H1 (cell line): ENCODE results near the gene NADK2. TPM values are rescaled to one million over a fixed set of nuclear protein-coding genes. Genes with fewer than 3 reads are reported as not detected.

ENCODE experiments used
- CTCF ChIA-PET: fragments of 300-600 bp; sonication (Branson Sonifier 250); formaldehyde crosslinking; loops from one replicate; lab custom pipeline; 2021; ENCODE audit not compliant: partially characterized antibody; lab: Charles Lee
- POLR2A ChIA-PET: fragments of 300-600 bp; sonication (Branson Sonifier 250); formaldehyde crosslinking; loops from one replicate; lab custom pipeline; 2021; ENCODE audit warnings: inconsistent platforms; ENCODE audit not compliant: partially characterized antibody; lab: Charles Lee
- DNase-seq, 2 experiments: peaks; one replicate each; pipeline versions ENCODE4 v3.0.0 to v3.0.0-alpha.2; 2010 to 2022; ENCODE audit warnings: low spot score in 2 of 2, low read depth in 1 of 2, mixed read lengths in 1 of 2
- FAIRE-seq: peaks from 2 replicates; lab custom pipeline; 2011; peaks lifted over from hg19 to GRCh38; lab: Jason Lieb, UNC
- H2AFZ ChIP-seq: 2 replicates; pipeline ENCODE4 v1.8.1; 2012; ENCODE audit warnings: low read length, inconsistent platforms
- H2AK5ac ChIP-seq: 2 replicates; pipeline ENCODE4 v1.6.1; 2013; ENCODE audit warnings: low read depth, low read length
- H2BK120ac ChIP-seq: replicated peaks from 2 replicates; pipeline ENCODE3; 2013; ENCODE audit warnings: low read depth, low read length, inconsistent platforms
- H2BK12ac ChIP-seq: 2 replicates; pipeline ENCODE4 v1.6.1; 2013; ENCODE audit warnings: low read depth, low read length
- H2BK15ac ChIP-seq: 2 replicates; pipeline ENCODE4 v1.6.1; 2013; ENCODE audit warnings: low read length
- H2BK20ac ChIP-seq: 2 replicates; pipeline ENCODE4 v1.6.1; 2013; ENCODE audit warnings: low read length
- H2BK5ac ChIP-seq: 2 replicates; pipeline ENCODE4 v1.6.1; 2013; ENCODE audit warnings: low read depth, low read length
- H3K14ac ChIP-seq: 2 replicates; pipeline ENCODE4 v1.6.1; 2013; ENCODE audit warnings: inconsistent platforms; ENCODE audit not compliant: insufficient read length
- H3K18ac ChIP-seq: 2 replicates; pipeline ENCODE4 v1.6.1; 2013; ENCODE audit warnings: low read length; ENCODE audit errors: extremely low read depth
- H3K23ac ChIP-seq: 2 replicates; pipeline ENCODE4 v1.6.1; 2013; ENCODE audit warnings: inconsistent platforms; ENCODE audit not compliant: insufficient read length
- H3K23me2 ChIP-seq: 2 replicates; pipeline ENCODE4 v1.6.1; 2013; ENCODE audit warnings: low read depth, low read length
- H3K27ac ChIP-seq: 2 replicates; pipeline ENCODE4 v1.6.1; 2011; ENCODE audit warnings: low read depth, low read length, inconsistent platforms
- H3K27me3 ChIP-seq, 4 experiments: replicated peaks in 1 of 4; 1 replicate in 1 of 4; 2 replicates in 3 of 4; pipeline versions ENCODE4 v1.6.1 to v1.8.1; 2011 to 2013; ENCODE audit warnings: low read length in 3 of 4, mild to moderate bottlenecking in 3 of 4, inconsistent platforms in 2 of 4, mixed read lengths in 2 of 4, moderate library complexity in 1 of 4; ENCODE audit not compliant: control insufficient read depth in 3 of 4, insufficient read depth in 3 of 4; ENCODE audit errors: extremely low read depth in 1 of 4
- H3K36me3 ChIP-seq, 4 experiments: 2 replicates each; pipeline versions ENCODE4 v1.6.1 to v1.8.1; 2011 to 2013; ENCODE audit warnings: mild to moderate bottlenecking in 4 of 4, low read length in 3 of 4, moderate library complexity in 2 of 4, control low read depth in 1 of 4, inconsistent platforms in 1 of 4; ENCODE audit not compliant: insufficient read depth in 4 of 4, control insufficient read depth in 2 of 4
- H3K4ac ChIP-seq: replicated peaks from 2 replicates; pipeline ENCODE3; 2013; ENCODE audit warnings: low read length, low read depth, mixed read lengths, inconsistent platforms; ENCODE audit not compliant: insufficient read length
- H3K4me1 ChIP-seq, 4 experiments: replicated peaks in 1 of 4; 1 replicate in 1 of 4; 2 replicates in 3 of 4; pipeline versions ENCODE4 v1.6.1 to v1.8.1; 2011 to 2013; ENCODE audit warnings: low read length in 3 of 4, inconsistent platforms in 2 of 4, mixed read lengths in 1 of 4; ENCODE audit not compliant: insufficient read depth in 4 of 4, control insufficient read depth in 3 of 4
- H3K4me2 ChIP-seq, 2 experiments: 2 replicates each; pipeline versions ENCODE4 v1.6.1 to v1.8.1; 2011 to 2013; ENCODE audit warnings: low read depth in 2 of 2, low read length in 2 of 2, control low read depth in 1 of 2, inconsistent platforms in 1 of 2, mild to moderate bottlenecking in 1 of 2; ENCODE audit not compliant: insufficient read depth in 1 of 2
- H3K4me3 ChIP-seq, 4 experiments: fragments of 200-600, 300-600 bp in 1 of 4; sonication (generic), shearing (Covaris generic), sonication (Bioruptor Twin) in 1 of 4; 2 replicates each; pipeline versions ENCODE4 v1.5.1 to v1.8.1; 2011 to 2016; ENCODE audit warnings: low read length in 4 of 4, low read depth in 3 of 4, control low read depth in 2 of 4, inconsistent platforms in 2 of 4, mild to moderate bottlenecking in 2 of 4, mixed read lengths in 1 of 4, moderate library complexity in 1 of 4; ENCODE audit not compliant: insufficient read depth in 2 of 4; ENCODE audit errors: extremely low read depth in 1 of 4
- H3K56ac ChIP-seq: replicated peaks from 2 replicates; pipeline ENCODE3; 2013; ENCODE audit warnings: low read depth, mild to moderate bottlenecking, mixed read lengths, low read length, inconsistent platforms; ENCODE audit not compliant: insufficient read length
- H3K79me1 ChIP-seq: 2 replicates; pipeline ENCODE4 v1.6.1; 2013; ENCODE audit warnings: low read depth, low read length, control low read depth
- H3K79me2 ChIP-seq, 2 experiments: 2 replicates each; pipeline versions ENCODE4 v1.6.1 to v1.8.1; 2012 to 2013; ENCODE audit warnings: low read length in 2 of 2, mild to moderate bottlenecking in 2 of 2, inconsistent platforms in 1 of 2; ENCODE audit not compliant: insufficient read depth in 2 of 2, control insufficient read depth in 1 of 2
- H3K9ac ChIP-seq, 4 experiments: replicated peaks in 1 of 4; 1 replicate in 1 of 4; 2 replicates in 3 of 4; pipeline versions ENCODE4 v1.6.1 to v1.8.1; 2011 to 2013; ENCODE audit warnings: low read depth in 3 of 4, low read length in 3 of 4, control low read depth in 2 of 4, mild to moderate bottlenecking in 2 of 4, moderate library complexity in 2 of 4, inconsistent platforms in 1 of 4; ENCODE audit errors: extremely low read depth in 1 of 4
- H3K9me3 ChIP-seq, 2 experiments: 2 replicates each; pipeline versions ENCODE4 v1.6.1 to v1.8.1; 2012 to 2013; ENCODE audit warnings: mild to moderate bottlenecking in 2 of 2, moderate library complexity in 2 of 2, control low read depth in 1 of 2, inconsistent platforms in 1 of 2, low read depth in 1 of 2, low read length in 1 of 2, mixed read lengths in 1 of 2; ENCODE audit not compliant: insufficient read depth in 2 of 2
- H4K20me1 ChIP-seq, 2 experiments: replicated peaks in 1 of 2; 2 replicates each; pipeline versions ENCODE3 to v1.8.1; 2011 to 2013; ENCODE audit warnings: inconsistent platforms in 2 of 2, low read length in 2 of 2, mild to moderate bottlenecking in 1 of 2; ENCODE audit not compliant: insufficient read depth in 2 of 2, control insufficient read depth in 1 of 2
- H4K5ac ChIP-seq: 2 replicates; pipeline ENCODE4 v1.6.1; 2013; ENCODE audit warnings: low read length, low read depth, mixed read lengths, inconsistent platforms; ENCODE audit not compliant: insufficient read length
- H4K8ac ChIP-seq: 2 replicates; pipeline ENCODE4 v1.8.0; 2013; ENCODE audit warnings: mild to moderate bottlenecking, moderate library complexity, low read length, inconsistent platforms; ENCODE audit not compliant: insufficient read depth; ENCODE audit errors: extremely low read depth
- H4K91ac ChIP-seq: replicated peaks from 2 replicates; pipeline ENCODE3; 2013; ENCODE audit warnings: low read length, mixed read lengths, inconsistent platforms; ENCODE audit not compliant: insufficient read length
- ATF3 ChIP-seq: IDR thresholded peaks from 2 replicates; pipeline ENCODE4 v1.6.1; 2011; ENCODE audit warnings: low read depth, mild to moderate bottlenecking, low read length; ENCODE audit not compliant: insufficient read depth
- BCL11A ChIP-seq, 2 experiments: IDR thresholded peaks; one replicate each; pipeline ENCODE4 v1.6.1; 2011; ENCODE audit warnings: low read depth in 2 of 2, low read length in 2 of 2, mild to moderate bottlenecking in 2 of 2
- CTCF ChIP-seq, 3 experiments: IDR thresholded peaks; 1 replicate in 2 of 3; 2 replicates in 1 of 3; pipeline versions ENCODE4 v1.5.1 to v1.6.1; 2011; ENCODE audit warnings: low read length in 3 of 3, mild to moderate bottlenecking in 3 of 3, inconsistent platforms in 2 of 3, low read depth in 1 of 3, moderate library complexity in 1 of 3; ENCODE audit not compliant: insufficient read depth in 1 of 3; ENCODE audit errors: control extremely low read depth in 1 of 3
- NANOG ChIP-seq: IDR thresholded peaks from 2 replicates; pipeline ENCODE4 v1.6.1; 2011; ENCODE audit warnings: low read length, low read depth, mild to moderate bottlenecking, inconsistent platforms; ENCODE audit not compliant: insufficient read depth, poor library complexity, severe bottlenecking
- POLR2A ChIP-seq, 2 experiments: IDR thresholded peaks; 1 replicate in 1 of 2; 2 replicates in 1 of 2; pipeline ENCODE4 v1.6.1; 2011; ENCODE audit warnings: low read depth in 2 of 2, low read length in 2 of 2, mild to moderate bottlenecking in 2 of 2; ENCODE audit errors: control extremely low read depth in 1 of 2
- RAD21 ChIP-seq, 2 experiments: IDR thresholded peaks in 1 of 2; conservative IDR thresholded peaks in 1 of 2; 2 replicates each; pipeline ENCODE4 v1.6.1; 2011; ENCODE audit warnings: low read depth in 2 of 2, low read length in 2 of 2, improper control_type of control experiment in 1 of 2, inconsistent platforms in 1 of 2, mild to moderate bottlenecking in 1 of 2, moderate library complexity in 1 of 2
- SP1 ChIP-seq: IDR thresholded peaks from 2 replicates; pipeline ENCODE4 v1.6.1; 2011; ENCODE audit warnings: low read depth, low read length
- SP2 ChIP-seq: IDR thresholded peaks from 2 replicates; pipeline ENCODE4 v1.6.1; 2012; ENCODE audit warnings: mild to moderate bottlenecking, low read length, inconsistent platforms
- SUZ12 ChIP-seq: fragments of 200-600 bp; sonication (generic); IDR thresholded peaks from 2 replicates; pipeline ENCODE4 v1.6.1; 2012; ENCODE audit warnings: mild to moderate bottlenecking, inconsistent platforms, low read length, moderate library complexity, mixed read lengths
- ZNF274 ChIP-seq: IDR thresholded peaks from 2 replicates; pipeline ENCODE4 v1.7.0; 2012; ENCODE audit warnings: low read length, borderline replicate concordance; ENCODE audit errors: extremely low read depth
- WGBS, 2 experiments: shearing (Covaris generic) in 1 of 2; methylation state at CpG; one replicate each; pipeline versions ENCODE4 v1.1.6 to v1.1.7; 2013 to 2015; ENCODE audit warnings: low lambda C conversion rate in 2 of 2, mixed read lengths in 2 of 2, inconsistent platforms in 1 of 2, low coverage in 1 of 2, missing lambda C conversion rate in 1 of 2; ENCODE audit not compliant: insufficient replicate concordance in 2 of 2, insufficient coverage in 1 of 2, insufficient read length in 1 of 2; ENCODE audit errors: extremely low coverage in 1 of 2, missing lambda C conversion rate in 1 of 2; 5-methylcytosine and 5-hydroxymethylcytosine counted together
- polyA plus RNA-seq, 7 experiments: library from polyadenylated mRNA; depleted of rRNA in 3 of 7; stranded (reverse) in 5 of 7; unstranded in 2 of 7; fragments of >200 nt in 5 of 7; fragments of 200-250 nt in 2 of 7; gene quantifications; 1 replicate in 5 of 7; 2 replicates in 1 of 7; 4 replicates in 1 of 7; pipeline versions ENCODE4 v1.2.1 to v1.2.3, GENCODE V29; 2011 to 2013; ENCODE audit warnings: missing spikeins in 2 of 7, mixed read lengths in 2 of 7
- total RNA-seq: library from RNA; stranded (reverse); fragmentation: NEBNext Ultra II Directional; extraction: Animal tissue kit (Norgen Biotek cat#: 25700); gene quantifications from 2 replicates; pipeline ENCODE4 v1.2.1, GENCODE V29; 2021

Gene NADK2
- total and polyA plus RNA-seq, 2 of the 8 experiments (the other 6 are each of a cell fraction or from before 2014, with no cell fraction given), result 3.4 to 16.1 TPM

GRCh38 chr5:36162810-36163486 is 78.8 kb downstream of the NADK2 start:
- Histone ChIP-seq H3K18ac (no peak overlapping the region), H3K27me3 (no peaks in the 10 kb centered on the region), H3K23ac (no peak overlapping the region), H3K4me1 (no peaks in the 10 kb centered on the region), H3K79me1 (peaks cover 4% of the 10 kb centered on the region), H4K5ac (no peak overlapping the region), H2AK5ac (no peak overlapping the region), H2BK20ac (no peak overlapping the region), H4K91ac (no peak overlapping the region), H2BK5ac (no peak overlapping the region), H3K79me2 (peaks cover 0 to 22% of the 10 kb centered on the region in 2 experiments; a peak in 2 of 4 replicates), H2AFZ (no peak overlapping the region), H4K20me1 (peaks cover 0 to 7% of the 10 kb centered on the region in 2 experiments), H3K9me3 (no peaks in the 10 kb centered on the region), H3K27ac (no peak overlapping the region), H3K23me2 (no peaks in the 10 kb centered on the region), H3K14ac (no peak overlapping the region), H4K8ac (no peak overlapping the region), H3K4me3 (no peak overlapping the region), H3K4ac (no peak overlapping the region), H3K9ac (no peak overlapping the region), H3K4me2 (no peak overlapping the region), H2BK120ac (no peak overlapping the region), H2BK12ac (no peak overlapping the region), H2BK15ac (no peak overlapping the region), H3K56ac (no peak overlapping the region), H3K36me3 (peaks cover 5 to 77% (median 48%) of the 10 kb centered on the region in 4 experiments; a peak in 7 of 8 replicates)
- DNase-seq, result no peak
- CTCF ChIA-PET, result no interaction called here
- FAIRE-seq, result no peak
- WGBS, 2 experiments, result 86% methylated on average over 9 of the region's 9 CpGs; no CpG with 5 or more reads in 1 of the 2 experiments
- POLR2A ChIA-PET, result no interaction called here
- TF ChIP-seq RAD21 (IDR thresholded peaks at IDR 0.05 in 1 of 2, conservative IDR thresholded peaks at IDR 0.05 in 1 of 2; ENCODE audit: low read depth in 2 of 2, low read length in 2 of 2) (no peak), SP2 (no peak), SUZ12 (no peak), SP1 (no peak), NANOG (no peak), ATF3 (no peak), BCL11A (IDR thresholded peaks at IDR 0.05; ENCODE audit: low read depth in 2 of 2, low read length in 2 of 2) (no peak), POLR2A (IDR thresholded peaks at IDR 0.05; ENCODE audit: control extremely low read depth in 1 of 2, low read depth in 2 of 2, low read length in 2 of 2) (no peak), CTCF (IDR thresholded peaks at IDR 0.05; ENCODE audit: control extremely low read depth in 1 of 3, insufficient read depth in 1 of 3, low read depth in 1 of 3, low read length in 3 of 3) (no peak), ZNF274 (no peak)
